Skeletal muscle cell (primary cell): ENCODE data around the gene AUTS2.
A peak's percentile ranks its signal among the peaks of the same experiment; 100 is the strongest.
"Not testable (repeated sequence)": the region's sequence is repeated elsewhere in the genome, so short reads cannot be mapped to it uniquely, and the experiment has no call there.

ENCODE experiments used
- DNase-seq: peaks from one replicate; pipeline ENCODE4 v3.0.0-alpha.2; 2010; ENCODE audit warnings: low read depth
- H3K4me3 ChIP-seq: 2 replicates; pipeline ENCODE4 v1.5.1; 2011; ENCODE audit warnings: low read depth, mild to moderate bottlenecking, control low read depth, low read length, moderate library complexity

AUTS2 gene

GRCh38 chr7:70795948-70796347, 1197.7 kb downstream of the AUTS2 start:
- no peak overlapping the region for H3K4me3 ChIP-seq
- DNase-seq: no peak

- H3K4me3 ChIP-seq: no peak overlapping the region
- DNase-seq: no peak
Observed at GRCh38 chr7:70797109-70797514, 1198.8 kb downstream of the AUTS2 start.

- no peak overlapping the region for H3K4me3 ChIP-seq
- DNase-seq: no peak
Observed at GRCh38 chr7:70799841-70800405, 1201.6 kb downstream of the AUTS2 start.

GRCh38 chr7:70805360-70805759, 1207.1 kb downstream of the AUTS2 start:
- no peak overlapping the region for H3K4me3 ChIP-seq
- DNase-seq: no peak

- no peak for DNase-seq
- no peak overlapping the region for H3K4me3 ChIP-seq
Observed at GRCh38 chr7:70807650-70808049, 1209.4 kb downstream of the AUTS2 start.

GRCh38 chr7:70808876-70809275, 1210.6 kb downstream of the AUTS2 start:
- DNase-seq: no peak

GRCh38 chr7:70810558-70811139, 1212.4 kb downstream of the AUTS2 start:
- no peak overlapping the region for H3K4me3 ChIP-seq
- no peak for DNase-seq

More at GRCh38 chr7:70808876-70809275, 1210.6 kb downstream of the AUTS2 start:
- no peak overlapping the region for H3K4me3 ChIP-seq

- no peak overlapping the region for H3K4me3 ChIP-seq
- no peak for DNase-seq
Observed at GRCh38 chr7:70812511-70812910, 1214.2 kb downstream of the AUTS2 start.

GRCh38 chr7:70822490-70822889, 1224.2 kb downstream of the AUTS2 start:
- not testable (repeated sequence) for H3K4me3 ChIP-seq, DNase-seq

GRCh38 chr7:70829221-70830059, 1231.2 kb downstream of the AUTS2 start:
- no peak for DNase-seq
- H3K4me3 ChIP-seq: peak overlapping the region; percentile 37

- no peak overlapping the region for H3K4me3 ChIP-seq
- DNase-seq: no peak
Observed at GRCh38 chr7:70830060-70830395, 1231.8 kb downstream of the AUTS2 start.

- H3K4me3 ChIP-seq: no peak overlapping the region
- no peak for DNase-seq
Observed at GRCh38 chr7:70830426-70830825, 1232.2 kb downstream of the AUTS2 start.

GRCh38 chr7:70833726-70834125, 1235.5 kb downstream of the AUTS2 start:
- no peak overlapping the region for H3K4me3 ChIP-seq
- DNase-seq: peak; percentile 56

GRCh38 chr7:70834424-70834823, 1236.1 kb downstream of the AUTS2 start:
- H3K4me3 ChIP-seq: no peak overlapping the region
- DNase-seq: no peak

GRCh38 chr7:70835658-70836057, 1237.4 kb downstream of the AUTS2 start:
- H3K4me3 ChIP-seq: no peak overlapping the region
- no peak for DNase-seq

GRCh38 chr7:70836279-70836678, 1238.0 kb downstream of the AUTS2 start:
- no peak for DNase-seq
- H3K4me3 ChIP-seq: no peak overlapping the region

- no peak overlapping the region for H3K4me3 ChIP-seq
- no peak for DNase-seq
Observed at GRCh38 chr7:70836946-70837345, 1238.7 kb downstream of the AUTS2 start.

GRCh38 chr7:70837589-70837988, 1239.3 kb downstream of the AUTS2 start:
- no peak overlapping the region for H3K4me3 ChIP-seq
- no peak for DNase-seq

- no peak for DNase-seq
- no peak overlapping the region for H3K4me3 ChIP-seq
Observed at GRCh38 chr7:70838292-70838907, 1240.1 kb downstream of the AUTS2 start.
